Loucy (cell line): ENCODE results near the gene RASSF5.

Experiments
- H2AFZ ChIP-seq: fragments of 200-600 bp; sonication (generic); 2 replicates; pipeline ENCODE4 v1.6.0; 2016; ENCODE audit warnings: antibody characterized with exemption, mild to moderate bottlenecking, low read length, moderate library complexity
- H3F3A ChIP-seq: fragments of 200-600 bp; 2 replicates; pipeline ENCODE4 v1.6.0; 2016; ENCODE audit warnings: antibody characterized with exemption, low read depth, mild to moderate bottlenecking
- H3K27me3 ChIP-seq: fragments of 200-600 bp; sonication (generic); 2 replicates; pipeline ENCODE4 v1.6.1; 2014; ENCODE audit warnings: low read length, mild to moderate bottlenecking; ENCODE audit not compliant: insufficient read depth, poor library complexity, severe bottlenecking
- H3K36me3 ChIP-seq: fragments of 200-600 bp; sonication (generic); 2 replicates; pipeline ENCODE4 v1.6.1; 2016; ENCODE audit warnings: low read length; ENCODE audit not compliant: insufficient read depth
- H3K4me1 ChIP-seq: fragments of 200-600 bp; sonication (generic); 2 replicates; pipeline ENCODE4 v1.5.1; 2014; ENCODE audit warnings: low read length, mild to moderate bottlenecking; ENCODE audit not compliant: insufficient read depth, poor library complexity, severe bottlenecking
- H3K4me2 ChIP-seq: fragments of 200-600 bp; sonication (generic); 2 replicates; pipeline ENCODE4 v1.6.0; 2014; ENCODE audit warnings: antibody characterized with exemption, low read length, low read depth, mild to moderate bottlenecking; ENCODE audit not compliant: poor library complexity, severe bottlenecking
- H3K4me3 ChIP-seq: fragments of 200-600 bp; sonication (generic); 2 replicates; pipeline ENCODE4 v1.5.1; 2014; ENCODE audit warnings: low read length, mild to moderate bottlenecking, mixed read lengths; ENCODE audit not compliant: poor library complexity, severe bottlenecking
- H3K79me2 ChIP-seq: fragments of 200-600 bp; sonication (generic); 2 replicates; pipeline ENCODE4 v1.6.1; 2014; ENCODE audit warnings: low read length; ENCODE audit not compliant: insufficient read depth
- H3K9ac ChIP-seq: fragments of 200-600 bp; sonication (generic); 2 replicates; pipeline ENCODE4 v1.6.0; 2014; ENCODE audit warnings: mild to moderate bottlenecking, low read depth, low read length, moderate library complexity; ENCODE audit not compliant: poor library complexity, severe bottlenecking
- H3K9me2 ChIP-seq: fragments of 200-600 bp; sonication (generic); replicated peaks from 2 replicates; pipeline ENCODE4 v1.6.1; 2016; ENCODE audit warnings: low read depth, low read length, mixed read lengths
- H3K9me3 ChIP-seq: fragments of 200-600 bp; sonication (generic); 2 replicates; pipeline ENCODE4 v1.6.1; 2014; ENCODE audit warnings: mild to moderate bottlenecking, antibody characterized with exemption, low read length, low read depth; ENCODE audit not compliant: insufficient read depth
- H4K20me1 ChIP-seq: fragments of 200-600 bp; sonication (generic); 2 replicates; pipeline ENCODE4 v1.6.0; 2014; ENCODE audit warnings: antibody characterized with exemption, low read length, mild to moderate bottlenecking; ENCODE audit not compliant: insufficient read depth, poor library complexity, severe bottlenecking
- CTCF ChIP-seq: fragments of 200-600 bp; sonication (generic); conservative IDR thresholded peaks from 2 replicates; pipeline ENCODE4 v1.5.1; 2014; ENCODE audit warnings: mild to moderate bottlenecking, antibody characterized with exemption, low read length
- EZH2phosphoT487 ChIP-seq: fragments of 200-600 bp; IDR thresholded peaks from 2 replicates; pipeline ENCODE4 v1.6.1; 2018; ENCODE audit warnings: antibody characterized with exemption, mild to moderate bottlenecking, moderate library complexity, borderline replicate concordance

RASSF5 gene

GRCh38 chr1:206577626-206578025 lies 70.3 kb downstream of the RASSF5 start:
- no peak overlapping the region for H3K4me3 ChIP-seq
- H3K4me2 ChIP-seq = no peak overlapping the region
- H3K36me3 ChIP-seq = peaks cover 50% of the 10 kb centered on the region; the same call in 1 of the 2 replicates
- no peaks in the 10 kb centered on the region; the same call in 1 of the 2 replicates for H3F3A ChIP-seq
- H2AFZ ChIP-seq = no peak overlapping the region
- peaks cover 98% of the 10 kb centered on the region for H3K79me2 ChIP-seq
- no peak for TF ChIP-seq CTCF
- TF ChIP-seq EZH2phosphoT487 = no peak
- H3K9me2 ChIP-seq = no peaks in the 10 kb centered on the region
- H3K9me3 ChIP-seq = no peaks in the 10 kb centered on the region
- H3K4me1 ChIP-seq = peaks cover 26% of the 10 kb centered on the region
- H3K9ac ChIP-seq = no peak overlapping the region
- no peaks in the 10 kb centered on the region for H3K27me3 ChIP-seq
- peaks cover 59% of the 10 kb centered on the region for H4K20me1 ChIP-seq

GRCh38 chr1:206578068-206578977 lies 71.0 kb downstream of the RASSF5 start:
- no peak overlapping the region for H3K4me2 ChIP-seq
- peaks cover 50% of the 10 kb centered on the region; the same call in 1 of the 2 replicates for H3K36me3 ChIP-seq

GRCh38 chr1:206578978-206579374 lies 71.6 kb downstream of the RASSF5 start:
- Histone ChIP-seq H3K9ac (no peak overlapping the region), H3K36me3 (peaks cover 53% of the 10 kb centered on the region; the same call in 1 of the 2 replicates), H3K4me2 (no peak overlapping the region), H4K20me1 (peaks cover 64% of the 10 kb centered on the region), H3K9me3 (no peaks in the 10 kb centered on the region), H3K4me1 (peaks cover 25% of the 10 kb centered on the region), H3K9me2 (no peaks in the 10 kb centered on the region), H3K79me2 (peaks cover 91% of the 10 kb centered on the region), H3K27me3 (no peaks in the 10 kb centered on the region), H3K4me3 (no peak overlapping the region), H3F3A (no peaks in the 10 kb centered on the region; the same call in 1 of the 2 replicates), H2AFZ (no peak overlapping the region)
- TF ChIP-seq CTCF (no peak), EZH2phosphoT487 (no peak)

More at GRCh38 chr1:206578068-206578977, 71.0 kb downstream of the RASSF5 start:
- Histone ChIP-seq H3K9ac (no peak overlapping the region), H3K4me1 (peaks cover 26% of the 10 kb centered on the region), H3K9me2 (no peaks in the 10 kb centered on the region), H3K79me2 (peaks cover 98% of the 10 kb centered on the region), H2AFZ (no peak overlapping the region), H3K4me3 (no peak overlapping the region), H3F3A (no peaks in the 10 kb centered on the region; the same call in 1 of the 2 replicates), H3K27me3 (no peaks in the 10 kb centered on the region), H4K20me1 (peaks cover 66% of the 10 kb centered on the region), H3K9me3 (no peaks in the 10 kb centered on the region)
- TF ChIP-seq CTCF = no peak
- no peak for TF ChIP-seq EZH2phosphoT487
